T-helper 2 cell treated with Interferon-gamma antibody and Interleukin-4, amounts not matched to agents 100 ng/mL and 5 ng/mL, for 36 hours (primary cell): ENCODE results near the gene ROR1. TPM values are rescaled to one million over a fixed set of nuclear protein-coding genes. Genes with fewer than 3 reads are reported as not detected.
"Not testable (repeated sequence)": the region's sequence is repeated elsewhere in the genome, so short reads cannot be mapped to it uniquely, and the experiment has no call there.

Experiments used
- intact Hi-C: fragments of 100-400 bp; cut with micrococcal nuclease; formaldehyde crosslinking; loops from one replicate; pipeline ENCODE4 v1.15.1; 2023
- total RNA-seq: library from RNA; stranded (reverse); gene quantifications from 2 replicates; pipeline ENCODE4 v1.2.3, GENCODE V29; 2022

The ROR1 gene
- total RNA-seq, 1 donor from 2014 or later = not detected

DNA sequence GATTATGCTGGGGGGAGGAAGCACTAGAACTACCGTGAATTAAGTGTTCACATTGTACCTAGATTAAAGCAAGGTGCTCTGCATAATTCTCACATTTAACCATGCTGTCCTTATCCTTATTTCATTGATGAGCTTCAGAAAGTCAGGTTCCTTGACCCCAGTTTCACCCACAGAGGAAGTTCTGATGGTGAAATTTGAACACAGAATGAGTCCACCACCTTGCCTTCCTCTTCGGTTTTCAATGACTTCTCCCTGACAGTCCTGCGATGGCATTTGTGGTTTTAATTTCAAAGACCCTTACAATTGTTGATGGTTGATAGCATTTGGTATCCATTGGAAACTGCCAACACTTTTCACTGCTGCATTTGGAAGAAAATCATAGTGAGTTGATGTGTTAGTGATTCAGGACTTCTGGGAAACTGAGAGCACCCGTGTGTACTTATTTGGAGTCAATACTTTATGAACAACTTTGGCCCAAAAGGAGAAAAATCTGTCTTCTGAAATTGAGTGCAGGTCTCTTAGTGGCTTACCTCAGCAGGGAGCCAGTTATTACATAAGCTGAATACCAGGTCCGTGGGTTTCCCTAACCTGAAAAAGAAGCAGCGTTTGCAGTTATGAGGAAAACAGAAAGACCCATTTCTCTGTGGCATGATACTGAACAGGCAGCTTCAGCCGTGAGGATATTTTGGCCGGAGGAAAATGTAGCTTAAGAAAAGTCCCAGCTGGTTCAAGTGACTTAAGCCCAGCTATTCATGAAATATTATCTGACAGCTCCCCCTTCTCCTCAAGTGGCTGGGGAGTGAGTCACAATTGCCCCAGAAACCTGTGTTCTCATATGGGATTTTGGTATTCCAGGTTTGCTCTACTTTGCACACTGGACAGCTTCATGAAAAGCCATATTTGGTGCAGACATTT, 47.5 kb downstream of the ROR1 start:
- intact Hi-C loops = no loop called here

DNA sequence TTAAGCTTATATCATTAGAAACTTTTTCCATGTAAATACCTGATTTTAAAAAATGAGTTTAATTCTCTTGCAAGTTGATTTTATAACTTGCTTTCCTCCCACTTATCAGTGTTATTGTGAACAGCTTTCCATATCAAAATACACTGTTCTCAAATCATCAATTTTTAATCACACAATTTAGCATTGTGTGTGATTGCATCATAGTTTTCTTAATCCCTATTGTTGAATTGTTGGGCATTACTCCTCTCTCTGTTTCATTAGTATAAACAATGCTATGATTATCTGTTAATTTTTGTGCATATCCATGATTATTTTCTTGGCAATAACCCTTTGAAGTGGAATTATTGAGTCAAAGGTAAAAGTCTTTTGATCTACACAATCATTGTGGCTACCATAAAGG, 48.7 kb downstream of the ROR1 start:
- intact Hi-C loops = no loop called here

DNA sequence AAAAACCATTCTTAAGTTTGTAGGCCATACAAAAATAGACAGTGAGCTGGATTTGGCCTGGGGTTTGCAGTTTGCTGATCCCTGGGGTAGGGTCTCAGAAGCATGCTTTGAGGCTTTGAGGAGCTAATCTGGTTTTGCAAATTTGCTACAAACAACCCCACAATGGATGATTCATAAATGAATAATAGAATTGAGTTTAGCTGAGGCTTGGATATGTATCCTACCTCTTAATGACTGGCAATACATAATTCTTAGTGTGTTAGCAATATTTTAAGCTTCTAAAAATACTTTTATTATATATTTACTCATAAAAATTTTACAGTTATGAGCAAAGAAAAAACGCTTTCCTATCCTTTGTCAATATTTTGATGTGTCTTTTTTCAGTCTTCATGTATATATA, 50.6 kb downstream of the ROR1 start:
- intact Hi-C loops = no loop called here

DNA sequence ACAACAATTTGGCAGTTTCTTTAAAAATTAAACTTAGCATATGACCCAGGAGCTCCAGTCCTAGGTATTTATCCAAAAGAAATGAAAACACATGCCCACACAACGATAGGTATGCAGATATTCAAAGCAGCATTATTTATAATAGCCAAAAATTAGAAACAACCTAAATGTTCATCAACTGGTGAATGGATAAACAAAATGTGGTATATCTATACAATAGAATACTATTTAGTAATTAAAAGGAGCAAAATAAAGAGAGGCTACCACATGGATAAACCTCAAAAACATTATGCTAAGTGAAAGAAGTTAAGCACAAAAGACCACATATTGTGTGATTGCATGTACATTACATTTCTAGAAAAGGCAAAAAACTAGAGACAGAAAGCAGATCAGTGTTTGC, 51.3 kb downstream of the ROR1 start:
- intact Hi-C loops = no loop called here

DNA sequence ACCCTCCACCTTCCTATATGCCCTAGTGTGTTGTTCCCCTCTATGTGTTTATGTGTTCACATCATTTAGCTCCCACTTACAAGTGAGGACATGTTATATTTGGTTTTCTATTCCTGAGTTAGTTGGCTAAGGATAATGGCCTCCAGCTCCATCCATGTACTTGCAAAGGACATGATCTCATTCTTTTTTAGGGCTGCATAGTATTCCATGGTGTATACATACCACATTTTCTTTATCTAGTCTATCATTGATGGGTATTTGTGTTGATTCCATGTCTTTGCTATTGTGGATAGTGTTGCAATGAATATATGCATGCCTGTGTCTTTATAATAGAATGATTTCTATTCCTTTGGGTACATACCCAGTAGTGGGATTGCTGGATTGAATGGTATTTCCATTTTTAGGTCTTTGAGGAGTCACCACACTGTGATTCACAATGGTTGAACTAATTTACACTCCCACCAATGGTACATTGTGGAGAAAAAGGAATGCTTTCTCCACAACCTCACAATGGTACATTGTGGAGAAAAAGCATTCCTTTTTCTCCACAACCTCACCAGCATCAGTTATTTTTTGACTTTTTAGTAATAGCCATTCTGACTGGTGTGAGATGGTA, 52.5 kb downstream of the ROR1 start:
- intact Hi-C loops = not testable (repeated sequence)

DNA sequence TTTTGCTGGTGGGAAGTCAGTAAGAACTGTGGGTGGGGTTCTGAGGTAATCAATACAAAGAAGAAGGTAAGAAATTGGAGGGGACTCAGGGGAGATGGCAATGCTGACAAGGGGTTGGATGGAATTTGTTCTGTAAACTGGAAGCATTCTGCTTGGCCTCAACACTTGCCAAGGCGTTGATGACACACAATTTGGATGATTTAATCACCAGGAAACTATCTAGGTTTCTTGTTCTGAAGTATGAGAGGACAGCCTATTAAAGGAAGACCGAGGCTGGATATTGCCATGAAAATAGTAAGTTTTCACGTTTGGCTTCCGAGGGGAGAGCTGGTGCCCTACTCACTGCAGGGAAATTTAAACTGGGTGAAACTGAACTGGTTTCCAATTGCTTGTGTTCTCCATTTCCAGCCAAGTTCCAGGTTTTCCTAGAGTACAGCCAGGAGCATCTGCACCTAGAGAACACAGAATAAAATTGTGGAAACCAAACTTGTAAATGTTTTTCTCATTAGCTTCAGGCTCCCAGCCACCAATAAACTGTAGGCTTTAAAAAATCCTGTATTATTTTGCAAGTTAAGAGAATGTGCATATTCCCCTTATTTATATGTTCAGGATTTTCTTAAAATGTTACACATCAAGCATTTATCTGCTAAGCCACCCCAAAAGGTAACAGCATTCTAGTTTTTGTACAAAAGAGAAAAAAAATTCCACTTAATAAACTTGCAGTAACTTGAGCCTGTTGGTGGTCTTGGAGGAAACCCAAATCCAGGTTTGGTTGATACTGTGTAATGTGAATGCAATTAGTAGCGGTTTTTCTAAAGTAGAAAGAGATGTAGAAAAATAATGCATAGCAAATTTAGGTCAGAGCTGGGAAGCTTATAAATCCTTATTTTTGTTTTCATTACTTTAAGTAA, 53.8 kb downstream of the ROR1 start:
- intact Hi-C loops = no loop called here

DNA sequence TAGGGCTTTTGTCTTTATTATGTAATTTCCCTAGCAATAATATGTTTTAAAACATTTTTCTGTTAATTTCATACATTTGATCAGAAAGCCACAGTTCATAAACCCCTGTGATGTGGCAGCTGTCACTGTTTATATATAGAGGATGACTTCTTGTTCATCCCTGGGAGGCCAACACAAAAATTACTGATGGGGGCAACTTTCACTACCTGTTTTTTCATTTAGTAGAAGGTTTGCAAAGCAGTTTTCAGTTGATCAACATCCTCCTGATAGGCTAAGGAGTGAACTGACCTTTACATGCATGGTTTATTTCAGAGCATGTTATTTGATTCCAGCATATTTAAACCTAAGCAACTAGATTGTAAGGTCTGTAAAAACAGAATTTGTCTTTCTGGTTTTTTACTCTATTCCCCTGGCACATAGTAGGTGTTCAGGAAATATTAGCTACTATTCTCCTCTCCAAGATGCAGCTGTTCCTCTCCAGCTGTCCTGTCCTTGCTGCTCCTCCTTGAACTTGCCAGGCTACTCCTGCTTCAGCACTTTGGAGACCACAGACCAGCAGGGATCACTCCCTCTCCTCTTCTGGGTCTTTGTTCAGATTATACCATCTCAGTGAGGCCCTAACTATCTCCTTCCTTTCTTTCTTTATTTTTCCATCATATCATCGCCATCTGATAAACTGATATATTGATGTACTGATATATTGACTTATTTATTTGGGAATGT, 54.7 kb downstream of the ROR1 start:
- intact Hi-C loops = no loop called here

DNA sequence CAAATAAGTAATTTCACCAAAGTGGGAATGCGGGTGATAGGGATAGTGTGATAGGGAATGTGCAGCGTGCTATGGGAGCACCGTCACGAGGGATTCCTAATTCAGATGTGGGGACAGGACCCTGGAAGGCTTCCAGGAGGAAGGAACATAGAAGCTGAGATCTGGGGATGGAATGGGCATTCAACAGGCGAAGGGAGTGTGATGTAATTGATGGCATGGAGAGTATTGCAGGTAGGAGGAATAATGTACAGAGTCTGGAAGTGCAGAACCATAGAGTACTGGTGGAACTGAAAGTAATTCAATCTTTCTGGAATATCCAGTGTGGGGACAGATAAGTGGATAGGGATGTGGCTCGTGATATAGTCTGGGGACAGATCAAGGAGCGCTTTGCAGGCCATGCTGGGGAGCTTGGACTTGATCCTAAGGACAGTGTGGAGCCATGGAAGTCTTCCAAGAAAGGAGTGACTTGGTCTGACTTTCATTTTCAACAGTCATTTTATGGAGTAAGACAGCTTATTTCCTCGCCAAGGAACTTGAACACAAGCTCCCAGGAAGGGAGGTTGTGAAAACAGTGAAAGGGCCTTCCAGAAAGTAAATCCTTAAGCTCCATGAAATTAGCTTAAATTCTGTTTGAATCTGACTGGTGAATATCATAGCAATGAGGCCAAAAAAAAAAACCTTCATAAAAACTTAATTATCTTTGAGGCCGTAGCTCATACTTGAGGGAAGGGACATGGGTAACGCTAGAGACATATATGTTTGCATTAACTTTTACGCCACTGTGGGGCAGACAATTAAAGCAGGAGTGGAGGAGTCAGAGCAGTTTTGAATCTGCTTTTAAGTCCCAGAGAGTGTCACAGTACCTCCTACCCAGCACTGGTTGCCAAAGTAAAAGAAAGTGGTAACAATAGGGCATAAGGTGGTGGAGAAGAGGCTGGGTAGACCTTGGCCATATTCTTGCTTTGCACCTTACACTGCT, 55.8 kb downstream of the ROR1 start:
- intact Hi-C loops = no loop called here

DNA sequence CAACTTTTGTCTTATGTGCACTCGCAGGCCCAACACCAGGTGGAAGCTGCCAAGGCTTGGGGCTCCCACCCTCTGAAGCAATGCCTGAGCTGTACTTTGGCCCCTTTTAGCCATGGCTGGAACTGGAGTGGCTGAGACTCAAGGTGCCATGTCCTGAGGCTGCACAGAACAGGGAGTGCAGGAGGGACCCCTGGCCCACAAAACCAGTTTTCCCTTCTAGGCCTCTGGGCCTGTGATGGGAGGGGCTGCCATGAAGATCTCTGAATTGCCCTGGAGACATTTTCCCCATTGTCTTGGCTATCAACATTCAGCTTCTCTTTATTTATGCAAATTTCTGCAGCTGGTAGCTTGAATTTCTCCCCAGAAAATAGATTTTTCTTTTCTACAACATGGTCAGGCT, 57.6 kb downstream of the ROR1 start:
- intact Hi-C loops = no loop called here

DNA sequence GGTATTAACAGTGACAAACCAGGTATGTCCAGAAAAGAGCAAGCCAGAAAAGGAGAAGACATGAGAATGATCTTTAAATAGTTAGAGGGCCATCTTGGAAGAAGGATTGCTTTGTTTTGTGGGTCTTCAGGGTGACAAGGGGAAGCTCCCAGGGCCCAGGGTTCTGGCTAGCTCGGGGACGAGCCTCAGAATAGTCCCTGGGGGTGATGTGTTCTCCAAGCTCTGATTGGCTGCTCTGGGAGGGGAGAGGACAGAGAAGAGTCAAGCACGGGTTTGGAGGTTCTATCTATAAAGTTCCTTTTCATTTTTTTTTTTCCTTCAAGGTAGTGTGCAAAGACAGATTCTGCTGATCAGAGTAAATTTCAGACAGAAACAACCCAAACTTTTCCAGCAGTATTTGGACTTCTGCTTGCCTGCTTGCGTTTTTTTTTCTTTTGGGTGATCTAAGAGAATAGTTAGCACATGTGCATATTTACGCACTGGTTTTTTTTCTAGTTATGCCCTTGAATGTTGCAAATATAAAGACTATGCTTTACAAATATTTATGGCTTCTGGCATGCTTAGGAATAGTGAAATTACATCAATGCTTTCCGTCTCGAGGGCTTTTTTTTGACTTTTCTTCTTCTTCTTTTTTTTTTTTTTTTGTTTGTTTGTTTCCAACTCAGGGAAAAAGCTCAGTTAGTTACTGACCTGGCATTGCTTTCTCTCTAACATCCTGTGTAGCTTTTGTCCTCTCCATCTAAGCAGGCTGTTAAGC, 59.7 kb downstream of the ROR1 start:
- intact Hi-C loops = no loop called here

DNA sequence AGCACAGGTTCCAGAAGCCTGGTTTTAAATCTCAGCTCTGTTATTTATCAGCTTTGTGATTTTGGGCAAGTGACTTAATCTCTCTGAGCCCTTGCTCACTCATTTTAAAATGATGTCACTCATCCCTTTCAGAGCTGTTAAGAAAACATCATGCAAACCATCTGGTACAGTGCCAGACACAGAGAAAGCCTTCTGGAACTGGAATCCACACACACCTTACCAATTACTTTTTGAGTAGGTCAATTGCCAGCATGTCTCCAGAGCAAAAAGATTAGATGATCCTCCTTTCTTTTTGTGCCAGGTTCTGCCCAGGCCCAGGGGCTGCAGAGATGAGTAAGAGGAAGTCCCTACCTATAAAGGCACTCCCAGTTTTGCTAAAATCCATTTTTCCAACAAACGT, 61.3 kb downstream of the ROR1 start:
- intact Hi-C loops = no loop called here

DNA sequence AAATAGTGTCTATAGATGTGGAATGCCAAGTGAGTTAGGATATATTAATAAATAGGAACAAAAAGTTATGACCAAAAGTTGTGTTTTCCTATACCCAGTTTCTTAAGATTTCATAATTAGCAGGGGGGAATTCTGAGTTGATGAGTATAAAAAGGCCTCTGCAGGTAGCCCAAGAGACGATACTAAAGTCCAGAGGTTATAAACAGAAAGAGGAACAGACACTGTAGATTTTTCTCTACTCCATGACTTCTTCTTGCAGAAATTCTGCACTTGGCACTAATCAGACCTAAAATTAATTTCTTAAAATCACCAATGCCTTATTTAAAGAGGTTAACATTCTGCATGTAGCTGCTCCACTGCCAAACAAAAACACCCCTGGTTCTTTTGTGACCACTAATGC, 62.6 kb downstream of the ROR1 start:
- intact Hi-C loops = no loop called here

DNA sequence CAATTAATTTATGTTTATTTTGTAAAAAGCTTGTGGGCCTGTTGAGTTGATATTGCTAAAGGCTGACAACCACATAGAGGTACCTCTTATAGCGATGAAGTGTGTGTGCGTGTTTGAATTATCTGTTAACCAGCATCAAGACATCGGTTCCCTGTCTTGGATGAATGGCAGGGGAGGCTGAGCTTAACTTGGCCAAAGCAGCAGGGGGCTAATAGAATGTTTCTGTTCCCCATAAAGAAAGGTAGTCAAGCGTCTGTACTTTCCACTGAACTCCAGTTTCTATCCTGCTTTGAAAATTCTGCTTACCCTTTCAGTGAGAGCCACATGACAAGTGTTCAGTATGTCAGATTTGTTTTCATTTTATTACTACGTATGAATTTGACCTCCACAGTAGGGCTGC, 63.0 kb downstream of the ROR1 start:
- intact Hi-C loops = no loop called here

DNA sequence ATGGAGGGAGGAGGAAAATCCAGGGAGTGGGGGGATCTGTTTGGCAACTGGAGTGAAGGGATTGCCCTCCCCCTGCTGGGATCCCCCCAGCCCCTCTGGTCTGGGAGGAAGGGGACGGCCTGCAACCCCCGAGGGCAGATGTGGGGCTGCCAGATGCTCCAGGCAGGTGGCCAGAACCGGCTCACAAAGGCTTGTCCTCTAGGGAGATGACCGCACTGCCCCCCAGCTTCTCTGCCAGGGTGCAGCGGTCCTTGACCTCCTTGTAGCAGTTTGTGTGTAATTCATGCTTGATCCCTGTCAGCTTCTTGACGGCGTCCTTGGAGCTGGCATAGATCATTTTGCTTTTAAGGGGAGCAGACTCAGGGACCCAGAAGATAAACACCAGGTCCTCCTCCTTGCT, 69.2 kb downstream of the ROR1 start:
- intact Hi-C loops = no loop called here

DNA sequence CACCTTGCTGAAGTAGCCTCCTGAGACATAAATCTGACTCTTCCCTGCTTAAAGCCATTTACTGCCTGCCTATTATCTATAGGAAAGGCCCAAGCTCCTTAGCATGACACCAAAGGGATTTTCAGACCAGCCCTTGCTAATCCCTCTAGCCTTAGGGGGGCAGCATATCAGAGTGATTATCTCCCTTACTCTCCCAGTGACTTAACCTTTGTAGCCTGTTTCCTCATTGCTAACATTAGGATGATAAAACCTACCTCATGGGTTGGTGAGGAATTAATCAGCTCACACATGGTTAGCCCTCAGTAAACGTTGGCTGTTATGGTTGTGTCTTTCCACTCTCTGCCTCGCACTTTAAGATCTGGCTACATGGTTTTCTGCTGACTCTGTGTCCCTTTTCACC, 70.1 kb downstream of the ROR1 start:
- intact Hi-C loops = no loop called here

DNA sequence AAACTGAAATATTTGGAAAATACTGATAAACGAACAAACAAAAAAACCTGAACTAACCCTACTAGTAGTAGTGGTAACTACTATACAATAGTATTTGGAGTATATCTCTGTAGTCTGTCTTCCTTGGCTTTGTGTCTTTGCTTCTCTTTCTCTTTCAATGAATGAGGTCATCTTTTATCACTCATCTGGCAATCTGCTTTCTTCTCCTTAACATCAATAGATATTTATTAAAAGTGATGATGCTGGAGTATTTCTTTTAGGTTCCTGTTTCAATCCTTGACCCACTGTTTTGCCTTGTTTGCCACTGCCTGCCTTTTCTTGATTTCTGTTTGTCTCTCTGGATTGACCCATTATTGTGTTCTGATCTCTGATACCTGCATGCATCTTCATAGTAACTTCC, 71.5 kb downstream of the ROR1 start:
- intact Hi-C loops = no loop called here

DNA sequence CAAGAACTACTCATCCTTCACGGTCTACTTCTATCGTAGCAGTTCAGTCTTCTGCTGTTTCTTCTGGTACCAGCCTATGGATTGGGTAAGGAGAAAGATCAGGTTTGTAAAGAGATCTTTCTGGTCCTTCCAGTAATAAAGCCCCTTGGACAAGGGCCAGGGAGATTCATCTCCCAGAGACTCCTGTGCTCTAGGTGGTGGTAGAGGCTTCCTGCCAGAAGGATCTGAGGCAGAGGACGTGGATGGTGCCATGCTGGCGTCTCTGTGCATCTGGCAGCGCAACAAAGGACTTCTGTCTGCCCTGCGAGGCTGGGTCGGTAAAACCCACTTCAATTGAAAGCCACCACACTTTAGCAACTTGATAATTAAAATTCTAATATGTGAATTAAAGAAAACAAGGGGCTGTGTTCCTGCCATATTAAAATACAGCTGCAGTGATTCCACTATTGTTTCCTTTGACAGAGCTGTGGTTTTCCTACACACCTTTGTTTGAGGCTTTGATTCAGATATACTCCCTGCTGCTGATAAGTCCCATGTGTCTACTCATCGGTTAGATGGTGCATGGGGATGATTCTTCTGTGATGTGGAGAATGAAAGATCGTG, 73.6 kb downstream of the ROR1 start:
- intact Hi-C loops = no loop called here

DNA sequence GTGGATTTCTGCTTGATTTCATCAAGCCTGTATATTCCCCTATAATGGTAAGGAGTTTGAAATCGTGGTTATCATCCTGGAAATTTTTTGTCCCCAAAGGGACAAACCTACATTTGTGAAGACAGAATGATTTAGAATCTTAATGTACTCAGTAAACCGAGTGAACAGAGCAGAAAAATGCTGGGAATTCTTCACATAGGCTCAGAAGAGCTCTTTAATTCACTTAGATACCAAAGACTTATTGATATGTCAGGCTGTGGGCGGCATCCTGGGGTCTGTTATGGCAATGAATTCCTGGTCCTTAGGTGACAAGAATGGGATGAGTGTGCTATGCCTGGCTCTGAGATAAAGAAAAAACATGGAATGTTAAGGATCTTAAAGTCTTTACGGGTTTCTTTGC, 74.9 kb downstream of the ROR1 start:
- intact Hi-C loops = no loop called here

DNA sequence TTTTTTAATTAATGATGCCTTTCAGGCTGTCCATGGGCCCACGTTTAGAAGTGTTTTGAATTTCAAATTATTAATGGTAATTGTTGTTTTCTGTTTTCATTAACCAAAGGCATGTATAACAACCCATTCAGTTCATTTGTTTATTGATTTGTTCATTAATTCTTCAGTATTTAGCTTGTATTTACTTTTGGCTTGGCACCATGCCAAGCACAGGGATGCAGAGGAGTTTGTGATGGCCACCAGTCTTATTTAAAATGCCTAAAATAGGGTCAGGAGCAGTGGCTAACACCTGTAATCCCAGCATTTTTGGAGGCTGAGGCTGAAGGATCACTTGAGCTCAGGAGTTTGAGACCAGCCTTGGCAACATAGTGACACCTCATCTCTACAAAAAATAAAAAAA, 75.3 kb downstream of the ROR1 start:
- intact Hi-C loops = no loop called here
